ENCODE data around the gene FAM47E. TPM values are rescaled to one million over a fixed set of nuclear protein-coding genes. Genes with fewer than 3 reads are reported as not detected.
"Not testable (repeated sequence)": the region's sequence is repeated elsewhere in the genome, so short reads cannot be mapped to it uniquely, and the experiment has no call there.

FAM47E gene
- polyA plus RNA-seq, 1 donor: 11.9 TPM

- no peaks in the 10 kb centered on the region for H3K36me3 ChIP-seq (ENCODE audit: control insufficient read depth, insufficient read depth, low read length)
- H3K27ac ChIP-seq (ENCODE audit: low read length): peak overlapping the region; percentile 44
- 29% methylated on average over 1 of the region's 1 CpG for WGBS (ENCODE audit: insufficient coverage, low lambda C conversion rate)
- DNase-seq: peak in 1 of 2 donors; percentile 60
- no peaks in the 10 kb centered on the region for H3K27me3 ChIP-seq (ENCODE audit: control insufficient read depth, insufficient read depth, low read length)
- no peaks in the 10 kb centered on the region for H3K9me3 ChIP-seq (ENCODE audit: control insufficient read depth, low read depth, low read length)
- H3K4me1 ChIP-seq (ENCODE audit: control insufficient read depth, insufficient read depth, low read length): peaks cover 15% of the 10 kb centered on the region
- H3K4me3 ChIP-seq (ENCODE audit: low read length): no peak overlapping the region
These were observed 27.1 kb downstream of the FAM47E start for GRCh38 chr4:76278583-76278982.

- Histone ChIP-seq H3K9me3 (ENCODE audit: control insufficient read depth, low read depth, low read length) (no peaks in the 10 kb centered on the region), H3K27ac (ENCODE audit: low read length) (no peak overlapping the region), H3K27me3 (ENCODE audit: control insufficient read depth, insufficient read depth, low read length) (no peaks in the 10 kb centered on the region), H3K36me3 (ENCODE audit: control insufficient read depth, insufficient read depth, low read length) (no peaks in the 10 kb centered on the region), H3K4me3 (ENCODE audit: low read length) (no peak overlapping the region), H3K4me1 (ENCODE audit: control insufficient read depth, insufficient read depth, low read length) (peaks cover 19% of the 10 kb centered on the region)
- DNase-seq: no peak
- no CpG with 5 or more reads among the region's 4 CpGs for WGBS (ENCODE audit: insufficient coverage, low lambda C conversion rate)
These were observed 27.9 kb downstream of the FAM47E start for GRCh38 chr4:76279462-76279861.

GRCh38 chr4:76280488-76281441, 29.2 kb downstream of the FAM47E start:
- Histone ChIP-seq H3K27ac (ENCODE audit: low read length) (peak overlapping the region; percentile 16), H3K4me1 (ENCODE audit: control insufficient read depth, insufficient read depth, low read length) (peaks cover 17% of the 10 kb centered on the region), H3K36me3 (ENCODE audit: control insufficient read depth, insufficient read depth, low read length) (no peaks in the 10 kb centered on the region), H3K27me3 (ENCODE audit: control insufficient read depth, insufficient read depth, low read length) (no peaks in the 10 kb centered on the region), H3K4me3 (ENCODE audit: low read length) (no peak overlapping the region), H3K9me3 (ENCODE audit: control insufficient read depth, low read depth, low read length) (no peaks in the 10 kb centered on the region)
- WGBS (ENCODE audit: insufficient coverage, low lambda C conversion rate): no CpG with 5 or more reads among the region's 6 CpGs
- DNase-seq: peak in 1 of 2 donors; percentile 33

GRCh38 chr4:76281594-76281993, 30.1 kb downstream of the FAM47E start:
- H3K9me3 ChIP-seq (ENCODE audit: control insufficient read depth, low read depth, low read length): not testable (repeated sequence)

GRCh38 chr4:76282941-76283689, 31.6 kb downstream of the FAM47E start:
- no peaks in the 10 kb centered on the region for H3K9me3 ChIP-seq (ENCODE audit: control insufficient read depth, low read depth, low read length)
- H3K27ac ChIP-seq (ENCODE audit: low read length): peak overlapping the region; percentile 49
- no peak overlapping the region for H3K4me3 ChIP-seq (ENCODE audit: low read length)
- no peaks in the 10 kb centered on the region for H3K36me3 ChIP-seq (ENCODE audit: control insufficient read depth, insufficient read depth, low read length)
- H3K27me3 ChIP-seq (ENCODE audit: control insufficient read depth, insufficient read depth, low read length): no peaks in the 10 kb centered on the region
- peaks cover 17% of the 10 kb centered on the region for H3K4me1 ChIP-seq (ENCODE audit: control insufficient read depth, insufficient read depth, low read length)
- 47% methylated on average over 4 of the region's 6 CpGs for WGBS (ENCODE audit: insufficient coverage, low lambda C conversion rate)
- DNase-seq: peak in 1 of 2 donors; percentile 38

More at GRCh38 chr4:76281594-76281993, 30.1 kb downstream of the FAM47E start:
- not testable (repeated sequence) for H3K36me3 ChIP-seq (ENCODE audit: control insufficient read depth, insufficient read depth, low read length); H3K4me3 ChIP-seq (ENCODE audit: low read length); H3K27ac ChIP-seq (ENCODE audit: low read length); DNase-seq; H3K27me3 ChIP-seq (ENCODE audit: control insufficient read depth, insufficient read depth, low read length)
- H3K4me1 ChIP-seq (ENCODE audit: control insufficient read depth, insufficient read depth, low read length): peaks cover 17% of the 10 kb centered on the region
- WGBS (ENCODE audit: insufficient coverage, low lambda C conversion rate): no CpG with 5 or more reads among the region's 6 CpGs

GRCh38 chr4:76283900-76284299, 32.4 kb downstream of the FAM47E start:
- Histone ChIP-seq H3K27me3 (ENCODE audit: control insufficient read depth, insufficient read depth, low read length) (no peaks in the 10 kb centered on the region), H3K9me3 (ENCODE audit: control insufficient read depth, low read depth, low read length) (no peaks in the 10 kb centered on the region), H3K4me3 (ENCODE audit: low read length) (no peak overlapping the region), H3K27ac (ENCODE audit: low read length) (peak overlapping the region; percentile 49), H3K36me3 (ENCODE audit: control insufficient read depth, insufficient read depth, low read length) (no peaks in the 10 kb centered on the region), H3K4me1 (ENCODE audit: control insufficient read depth, insufficient read depth, low read length) (peaks cover 14% of the 10 kb centered on the region)
- WGBS (ENCODE audit: insufficient coverage, low lambda C conversion rate): no CpG with 5 or more reads among the region's 4 CpGs
- DNase-seq: peak in 1 of 2 donors; percentile 43

GRCh38 chr4:76287811-76288210, 36.3 kb downstream of the FAM47E start:
- H3K9me3 ChIP-seq (ENCODE audit: control insufficient read depth, low read depth, low read length); DNase-seq; H3K27me3 ChIP-seq (ENCODE audit: control insufficient read depth, insufficient read depth, low read length); H3K4me3 ChIP-seq (ENCODE audit: low read length); H3K27ac ChIP-seq (ENCODE audit: low read length); H3K4me1 ChIP-seq (ENCODE audit: control insufficient read depth, insufficient read depth, low read length); H3K36me3 ChIP-seq (ENCODE audit: control insufficient read depth, insufficient read depth, low read length): not testable (repeated sequence)
- 100% methylated on average over 1 of the region's 3 CpGs for WGBS (ENCODE audit: insufficient coverage, low lambda C conversion rate)

- H3K36me3 ChIP-seq (ENCODE audit: control insufficient read depth, insufficient read depth, low read length): peaks cover 3% of the 10 kb centered on the region
- H3K4me3 ChIP-seq (ENCODE audit: low read length): no peak overlapping the region
- no peak overlapping the region for H3K27ac ChIP-seq (ENCODE audit: low read length)
- no peak for DNase-seq
- H3K4me1 ChIP-seq (ENCODE audit: control insufficient read depth, insufficient read depth, low read length): no peaks in the 10 kb centered on the region
- no CpG with 5 or more reads among the region's 3 CpGs for whole genome bisulfite sequencing (ENCODE audit: insufficient coverage, low lambda C conversion rate)
- no peaks in the 10 kb centered on the region for H3K27me3 ChIP-seq (ENCODE audit: control insufficient read depth, insufficient read depth, low read length)
- no peaks in the 10 kb centered on the region for H3K9me3 ChIP-seq (ENCODE audit: control insufficient read depth, low read depth, low read length)
These were observed 41.2 kb downstream of the FAM47E start for GRCh38 chr4:76292730-76293129.

- DNase-seq: no peak
- Histone ChIP-seq H3K4me3 (ENCODE audit: low read length) (no peak overlapping the region), H3K9me3 (ENCODE audit: control insufficient read depth, low read depth, low read length) (no peaks in the 10 kb centered on the region), H3K27me3 (ENCODE audit: control insufficient read depth, insufficient read depth, low read length) (no peaks in the 10 kb centered on the region), H3K27ac (ENCODE audit: low read length) (no peak overlapping the region), H3K36me3 (ENCODE audit: control insufficient read depth, insufficient read depth, low read length) (peaks cover 3% of the 10 kb centered on the region), H3K4me1 (ENCODE audit: control insufficient read depth, insufficient read depth, low read length) (no peaks in the 10 kb centered on the region)
- whole genome bisulfite sequencing (ENCODE audit: insufficient coverage, low lambda C conversion rate): 80% methylated on average over 1 of the region's 2 CpGs
These were observed 42.3 kb downstream of the FAM47E start for GRCh38 chr4:76293772-76294171.

GRCh38 chr4:76296286-76296820, 44.8 kb downstream of the FAM47E start:
- Histone ChIP-seq H3K4me3 (ENCODE audit: low read length) (no peak overlapping the region), H3K36me3 (ENCODE audit: control insufficient read depth, insufficient read depth, low read length) (no peaks in the 10 kb centered on the region), H3K27me3 (ENCODE audit: control insufficient read depth, insufficient read depth, low read length) (no peaks in the 10 kb centered on the region), H3K27ac (ENCODE audit: low read length) (no peak overlapping the region), H3K4me1 (ENCODE audit: control insufficient read depth, insufficient read depth, low read length) (peaks cover 8% of the 10 kb centered on the region), H3K9me3 (ENCODE audit: control insufficient read depth, low read depth, low read length) (no peaks in the 10 kb centered on the region)
- 86% methylated on average over 1 of the region's 3 CpGs for WGBS (ENCODE audit: insufficient coverage, low lambda C conversion rate)
- DNase-seq: no peak
